HL-60 (cell line): Measurements from ENCODE around the gene ADGRG1.

Experiments
- DNase-seq, 2 experiments: peaks; one replicate each; pipeline ENCODE4 v3.0.0-alpha.2; 2010 to 2020; ENCODE audit warnings: low read depth in 1 of 2, low spot score in 1 of 2
- H3K27ac ChIP-seq: fragments of 250-450 bp; sonication (Bioruptor Pico); replicated peaks from 2 replicates; pipeline ENCODE4 v1.5.1; 2020; ENCODE audit warnings: mild to moderate bottlenecking, moderate library complexity
- H3K27me3 ChIP-seq: fragments of 250-450 bp; sonication (Bioruptor Pico); 2 replicates; pipeline ENCODE4 v1.5.1; 2021; ENCODE audit warnings: mild to moderate bottlenecking, moderate library complexity; ENCODE audit not compliant: insufficient read depth, poor library complexity, severe bottlenecking
- H3K4me3 ChIP-seq: replicated peaks from 2 replicates; pipeline ENCODE4 v1.5.1; 2011; ENCODE audit warnings: mild to moderate bottlenecking, control low read depth, low read length; ENCODE audit not compliant: insufficient read depth
- GABPA ChIP-seq: IDR thresholded peaks from 2 replicates; pipeline ENCODE4 v1.6.1; 2012; ENCODE audit warnings: low read depth
- POLR2AphosphoS5 ChIP-seq: IDR thresholded peaks from 2 replicates; pipeline ENCODE4 v1.6.1; 2012; ENCODE audit warnings: low read depth
- SPI1 ChIP-seq: IDR thresholded peaks from 2 replicates; pipeline ENCODE4 v1.6.1; 2012; ENCODE audit warnings: low read depth, mild to moderate bottlenecking, borderline replicate concordance
- long read RNA-seq: library from polyadenylated mRNA; unstranded; transcript quantifications from one replicate; pipeline ENCODE4 v2.0.0, GENCODE V29; 2020
- TF ChIP-seq, protein P1 (sequence below): IDR thresholded peaks from 2 replicates; pipeline ENCODE4 v1.6.1; 2012; ENCODE audit warnings: low read depth; ENCODE audit not compliant: insufficient replicate concordance
- TF ChIP-seq, protein P2 (sequence below): IDR thresholded peaks from one replicate; pipeline ENCODE4 v1.5.1; 2011; ENCODE audit warnings: low read length, control low read depth, inconsistent platforms; ENCODE audit not compliant: insufficient read depth

ADGRG1 gene
- long read RNA-seq, partial matches to known transcripts: 1 of 1 reads
- long read RNA-seq, other reads (novel, unspliced or antisense): 0 of 1 reads

DNA sequence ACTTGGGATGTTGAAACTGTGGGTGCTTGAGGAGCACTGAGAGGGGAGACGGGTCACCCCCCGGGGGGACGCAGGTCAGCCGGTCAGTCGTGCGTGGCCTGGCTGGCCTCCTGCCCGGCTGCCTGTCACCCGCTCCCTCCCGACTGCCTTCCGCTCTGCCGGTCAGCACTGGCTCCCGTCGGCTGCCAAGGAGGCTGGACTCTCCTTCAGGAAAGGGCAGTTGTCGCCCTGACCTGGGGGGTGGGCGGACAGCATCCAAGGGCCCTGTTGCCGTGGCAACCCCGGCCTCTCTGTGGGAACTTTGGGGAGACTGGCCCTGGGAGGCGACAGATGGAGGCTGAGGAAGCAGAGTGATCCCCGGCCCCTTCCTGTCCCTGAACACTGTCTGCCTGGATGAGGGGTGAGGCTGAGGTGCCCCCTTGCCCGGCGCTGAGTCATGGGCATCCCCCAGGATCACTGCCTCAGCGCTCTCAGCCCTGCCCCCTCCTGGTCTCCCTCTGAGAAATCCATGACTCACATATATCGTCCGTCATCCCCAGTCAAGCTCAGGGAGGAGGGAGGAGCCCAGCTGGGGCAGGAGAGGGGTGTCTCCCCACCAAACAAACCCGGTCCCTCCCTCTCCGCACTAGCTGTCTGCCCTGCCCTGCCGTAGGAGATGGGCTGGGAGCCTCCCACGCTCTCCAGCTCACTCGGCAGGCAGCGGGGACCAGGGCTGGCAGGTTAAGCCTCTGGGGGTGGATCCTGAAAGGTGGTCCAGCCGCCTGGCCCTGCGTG, at the start of gene ADGRG1:
Gene ADGRG1, plus strand, starts transcription at position 623 of the 774 bp plus-strand sequence. CDS start 21,658 bp downstream, outside the sequence.
- Histone ChIP-seq H3K4me3 (no peak within 1 kb of the TSS), H3K27me3 (peaks cover 2% of the 10 kb centered on the region), H3K27ac (no peak within 1 kb of the TSS)
- peak in 1 of 2 experiments; percentile 26 for DNase-seq
- TF ChIP-seq, protein P1, sequence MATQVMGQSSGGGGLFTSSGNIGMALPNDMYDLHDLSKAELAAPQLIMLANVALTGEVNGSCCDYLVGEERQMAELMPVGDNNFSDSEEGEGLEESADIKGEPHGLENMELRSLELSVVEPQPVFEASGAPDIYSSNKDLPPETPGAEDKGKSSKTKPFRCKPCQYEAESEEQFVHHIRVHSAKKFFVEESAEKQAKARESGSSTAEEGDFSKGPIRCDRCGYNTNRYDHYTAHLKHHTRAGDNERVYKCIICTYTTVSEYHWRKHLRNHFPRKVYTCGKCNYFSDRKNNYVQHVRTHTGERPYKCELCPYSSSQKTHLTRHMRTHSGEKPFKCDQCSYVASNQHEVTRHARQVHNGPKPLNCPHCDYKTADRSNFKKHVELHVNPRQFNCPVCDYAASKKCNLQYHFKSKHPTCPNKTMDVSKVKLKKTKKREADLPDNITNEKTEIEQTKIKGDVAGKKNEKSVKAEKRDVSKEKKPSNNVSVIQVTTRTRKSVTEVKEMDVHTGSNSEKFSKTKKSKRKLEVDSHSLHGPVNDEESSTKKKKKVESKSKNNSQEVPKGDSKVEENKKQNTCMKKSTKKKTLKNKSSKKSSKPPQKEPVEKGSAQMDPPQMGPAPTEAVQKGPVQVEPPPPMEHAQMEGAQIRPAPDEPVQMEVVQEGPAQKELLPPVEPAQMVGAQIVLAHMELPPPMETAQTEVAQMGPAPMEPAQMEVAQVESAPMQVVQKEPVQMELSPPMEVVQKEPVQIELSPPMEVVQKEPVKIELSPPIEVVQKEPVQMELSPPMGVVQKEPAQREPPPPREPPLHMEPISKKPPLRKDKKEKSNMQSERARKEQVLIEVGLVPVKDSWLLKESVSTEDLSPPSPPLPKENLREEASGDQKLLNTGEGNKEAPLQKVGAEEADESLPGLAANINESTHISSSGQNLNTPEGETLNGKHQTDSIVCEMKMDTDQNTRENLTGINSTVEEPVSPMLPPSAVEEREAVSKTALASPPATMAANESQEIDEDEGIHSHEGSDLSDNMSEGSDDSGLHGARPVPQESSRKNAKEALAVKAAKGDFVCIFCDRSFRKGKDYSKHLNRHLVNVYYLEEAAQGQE: no peak
- TF ChIP-seq POLR2AphosphoS5 (no peak), GABPA (no peak), SPI1 (no peak)
- TF ChIP-seq, protein P2, sequence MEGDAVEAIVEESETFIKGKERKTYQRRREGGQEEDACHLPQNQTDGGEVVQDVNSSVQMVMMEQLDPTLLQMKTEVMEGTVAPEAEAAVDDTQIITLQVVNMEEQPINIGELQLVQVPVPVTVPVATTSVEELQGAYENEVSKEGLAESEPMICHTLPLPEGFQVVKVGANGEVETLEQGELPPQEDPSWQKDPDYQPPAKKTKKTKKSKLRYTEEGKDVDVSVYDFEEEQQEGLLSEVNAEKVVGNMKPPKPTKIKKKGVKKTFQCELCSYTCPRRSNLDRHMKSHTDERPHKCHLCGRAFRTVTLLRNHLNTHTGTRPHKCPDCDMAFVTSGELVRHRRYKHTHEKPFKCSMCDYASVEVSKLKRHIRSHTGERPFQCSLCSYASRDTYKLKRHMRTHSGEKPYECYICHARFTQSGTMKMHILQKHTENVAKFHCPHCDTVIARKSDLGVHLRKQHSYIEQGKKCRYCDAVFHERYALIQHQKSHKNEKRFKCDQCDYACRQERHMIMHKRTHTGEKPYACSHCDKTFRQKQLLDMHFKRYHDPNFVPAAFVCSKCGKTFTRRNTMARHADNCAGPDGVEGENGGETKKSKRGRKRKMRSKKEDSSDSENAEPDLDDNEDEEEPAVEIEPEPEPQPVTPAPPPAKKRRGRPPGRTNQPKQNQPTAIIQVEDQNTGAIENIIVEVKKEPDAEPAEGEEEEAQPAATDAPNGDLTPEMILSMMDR: no peak

DNA sequence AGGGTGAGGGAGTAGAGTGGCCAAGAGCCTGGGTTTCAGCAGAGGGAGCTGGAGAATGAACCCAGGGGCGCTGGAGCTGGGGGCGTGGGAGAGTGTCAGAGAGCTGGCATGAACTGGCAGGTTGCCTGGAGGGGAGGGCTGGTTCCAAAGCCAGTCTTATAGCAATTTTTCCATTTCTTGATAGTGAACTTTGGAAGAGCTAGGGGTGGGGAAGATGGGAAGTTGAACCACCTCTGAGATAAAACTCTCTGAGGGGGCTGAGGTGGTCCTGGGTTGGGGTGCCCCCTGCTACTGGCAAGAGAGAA, 49.1 kb upstream of the ADGRG1 start:
- Histone ChIP-seq H3K27ac (no peak overlapping the region), H3K4me3 (no peak overlapping the region), H3K27me3 (no peaks in the 10 kb centered on the region)
- DNase-seq: no peak
- TF ChIP-seq, protein P1: no peak
- TF ChIP-seq, protein P2: no peak
- no peak for TF ChIP-seq POLR2AphosphoS5
- TF ChIP-seq GABPA: no peak
- TF ChIP-seq SPI1: no peak

DNA sequence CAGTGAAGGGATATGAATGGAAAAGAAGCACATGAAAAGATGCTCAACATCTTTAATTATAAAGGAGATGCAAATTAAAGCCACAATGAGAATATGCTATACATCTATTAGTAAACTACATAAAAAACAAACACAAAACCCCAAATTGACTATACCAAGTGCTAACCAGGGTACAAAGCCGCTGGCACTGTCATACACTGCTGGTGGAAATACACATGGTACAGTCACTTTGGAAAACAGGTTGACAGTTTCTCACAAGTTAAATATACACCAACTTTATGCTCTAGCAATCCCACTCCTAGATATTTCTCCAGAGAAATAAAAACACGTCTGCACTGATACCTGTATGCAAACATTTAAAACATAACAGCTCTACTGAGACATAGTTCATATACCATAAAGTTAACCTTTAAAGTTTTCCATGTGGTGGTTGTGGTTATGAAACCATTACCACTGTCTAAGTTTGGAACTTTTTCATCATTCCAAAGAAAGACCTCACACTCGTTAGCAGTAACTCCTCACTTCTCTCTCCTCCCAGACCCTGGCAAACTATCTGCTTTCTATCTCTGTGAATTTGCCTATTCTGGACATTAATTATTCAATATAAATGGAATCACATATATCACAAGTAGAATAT, 43.3 kb upstream of the ADGRG1 start:
- DNase-seq: no peak
- no peaks in the 10 kb centered on the region for H3K27me3 ChIP-seq
- H3K27ac ChIP-seq: no peak overlapping the region
- TF ChIP-seq, protein P1: no peak
- H3K4me3 ChIP-seq: no peak overlapping the region
